Measurements from ENCODE around the gene GNB2. TPM values are rescaled to one million over a fixed set of nuclear protein-coding genes. Genes with fewer than 3 reads are reported as not detected.

The GNB2 gene
- total RNA-seq, 2 donors from 2014 or later, result 176 to 255 TPM

DNA sequence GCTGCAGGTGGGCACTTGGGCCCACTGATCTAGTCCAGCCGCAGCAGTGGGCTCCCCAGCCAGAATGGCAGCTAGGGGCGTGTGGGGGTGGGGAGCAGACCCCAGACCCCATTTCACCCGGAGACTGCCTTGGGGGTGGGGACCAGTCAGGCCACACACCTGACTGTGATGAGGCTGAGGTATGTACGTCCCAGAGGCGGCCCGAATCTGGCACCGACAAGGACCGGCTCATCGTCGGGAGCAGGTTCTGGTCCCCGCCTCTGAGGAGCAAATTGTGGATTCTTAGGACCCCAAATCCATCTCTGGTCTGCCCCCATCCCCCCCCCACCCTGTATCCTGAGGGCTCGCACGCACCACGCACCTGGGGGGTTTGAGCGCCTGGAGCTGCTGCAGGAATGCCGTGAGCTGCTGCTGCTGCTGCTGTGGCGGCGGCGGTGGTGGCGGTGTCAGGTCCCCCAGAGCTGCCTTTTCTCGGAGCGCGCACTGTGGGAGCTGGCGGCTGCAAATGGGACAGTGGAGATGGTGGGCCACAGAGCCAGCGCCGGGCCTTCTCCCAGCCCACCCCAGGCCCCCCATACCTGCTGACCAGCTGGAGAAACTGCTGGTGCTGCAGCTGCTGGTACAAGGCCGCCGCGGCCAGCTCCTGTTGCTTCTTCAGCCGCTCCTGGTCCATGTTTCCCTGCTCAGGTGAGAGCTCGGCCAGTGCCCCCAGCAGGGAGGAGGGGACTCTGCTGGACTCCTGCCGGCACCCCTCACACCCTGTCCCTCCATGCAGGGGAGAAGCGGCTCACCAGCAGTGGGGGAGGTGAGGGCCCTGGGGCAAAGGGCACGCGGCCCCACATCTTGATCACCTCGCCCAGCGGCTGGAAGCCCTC is 10.4 kb downstream of the GNB2 start:
- Histone ChIP-seq H3K4me1 (ENCODE audit: control insufficient read depth in 1 of 2, low read depth in 2 of 2) (no peaks in the 10 kb centered on the region), H3K27me3 (replicated peaks; ENCODE audit: insufficient read depth) (no peaks in the 10 kb centered on the region), H3K4me3 (no peak overlapping the region), H3K9me3 (no peaks in the 10 kb centered on the region), H3K27ac (no peak overlapping the region), H3K36me3 (peaks cover 82% of the 10 kb centered on the region)
- no peak for TF ChIP-seq CTCF (IDR thresholded peaks at IDR 0.05)
- no peak for ATAC-seq (ENCODE audit: insufficient number of reproducible peaks, low FRiP score, low read depth)
- DNase-seq (ENCODE audit: low spot score), result no peak

DNA sequence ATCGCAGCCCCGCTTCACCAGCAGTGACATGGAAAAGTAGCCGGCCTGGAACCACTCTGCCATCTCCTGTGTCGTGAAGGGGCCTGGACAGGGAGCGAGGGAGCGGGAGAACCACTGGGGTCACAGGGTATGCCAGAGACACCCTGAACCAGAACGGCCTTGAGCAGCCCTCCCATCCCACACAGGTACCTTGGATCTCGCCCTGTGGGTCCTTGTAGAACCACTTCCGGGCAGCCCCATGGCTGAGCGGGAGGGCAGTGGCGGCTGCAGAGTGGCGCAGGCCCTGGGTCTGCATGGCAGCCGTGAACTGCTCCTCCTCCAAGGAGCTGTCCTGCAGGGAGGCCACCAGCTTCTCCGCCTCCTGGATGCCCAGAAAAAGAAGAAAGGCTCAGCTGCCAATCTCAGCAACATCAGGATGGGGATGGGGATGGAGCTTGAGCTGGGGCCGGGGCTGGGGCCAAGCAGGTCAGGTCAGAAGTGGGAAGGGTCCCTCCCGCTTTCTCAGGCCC is 11.0 kb downstream of the GNB2 start:
- Histone ChIP-seq H3K27me3 (replicated peaks; ENCODE audit: insufficient read depth) (no peaks in the 10 kb centered on the region), H3K4me3 (no peak overlapping the region), H3K9me3 (no peaks in the 10 kb centered on the region), H3K4me1 (ENCODE audit: control insufficient read depth in 1 of 2, low read depth in 2 of 2) (peaks cover 0 to 5% of the 10 kb centered on the region in 2 donors), H3K36me3 (peaks cover 76% of the 10 kb centered on the region), H3K27ac (no peak overlapping the region)
- TF ChIP-seq CTCF (IDR thresholded peaks at IDR 0.05), result no peak
- ATAC-seq (ENCODE audit: insufficient number of reproducible peaks, low FRiP score, low read depth), result no peak
- no peak for DNase-seq (ENCODE audit: low spot score)

DNA sequence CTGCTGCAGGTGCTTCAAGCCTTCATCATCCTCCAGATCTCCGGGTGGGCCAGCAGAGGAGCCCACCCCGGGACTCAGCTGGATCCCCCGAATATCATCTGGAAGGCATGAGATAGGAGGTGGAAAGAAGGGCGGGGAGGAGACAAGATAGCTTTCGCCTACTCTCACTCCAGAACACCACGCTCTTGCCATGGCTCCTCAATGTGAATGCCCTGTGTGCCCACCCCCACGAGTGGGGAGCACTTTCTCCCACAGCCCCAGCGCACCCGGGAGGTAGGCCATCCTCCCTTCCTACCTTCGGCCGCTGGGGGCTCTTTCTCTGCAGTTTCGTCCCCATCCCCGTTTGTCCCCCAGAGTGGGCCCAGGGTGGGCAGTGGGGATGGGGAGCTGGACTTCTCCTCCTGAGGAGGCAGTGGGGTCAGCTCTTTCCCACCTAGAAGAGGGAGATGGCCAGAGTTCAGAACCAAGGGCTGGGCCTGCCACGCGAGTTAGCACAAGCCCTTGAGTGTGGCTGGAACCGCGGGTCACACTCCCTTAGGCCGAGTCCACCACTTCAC is 11.6 kb downstream of the GNB2 start:
- ATAC-seq (ENCODE audit: insufficient number of reproducible peaks, low FRiP score, low read depth) (no peak), DNase-seq (ENCODE audit: low spot score) (no peak)
- Histone ChIP-seq H3K36me3 (peaks cover 73% of the 10 kb centered on the region), H3K4me1 (ENCODE audit: control insufficient read depth in 1 of 2, low read depth in 2 of 2) (peaks cover 0 to 10% of the 10 kb centered on the region in 2 donors), H3K27ac (no peak overlapping the region), H3K9me3 (no peaks in the 10 kb centered on the region), H3K4me3 (no peak overlapping the region), H3K27me3 (replicated peaks; ENCODE audit: insufficient read depth) (no peaks in the 10 kb centered on the region)
- no peak for TF ChIP-seq CTCF (IDR thresholded peaks at IDR 0.05)

DNA sequence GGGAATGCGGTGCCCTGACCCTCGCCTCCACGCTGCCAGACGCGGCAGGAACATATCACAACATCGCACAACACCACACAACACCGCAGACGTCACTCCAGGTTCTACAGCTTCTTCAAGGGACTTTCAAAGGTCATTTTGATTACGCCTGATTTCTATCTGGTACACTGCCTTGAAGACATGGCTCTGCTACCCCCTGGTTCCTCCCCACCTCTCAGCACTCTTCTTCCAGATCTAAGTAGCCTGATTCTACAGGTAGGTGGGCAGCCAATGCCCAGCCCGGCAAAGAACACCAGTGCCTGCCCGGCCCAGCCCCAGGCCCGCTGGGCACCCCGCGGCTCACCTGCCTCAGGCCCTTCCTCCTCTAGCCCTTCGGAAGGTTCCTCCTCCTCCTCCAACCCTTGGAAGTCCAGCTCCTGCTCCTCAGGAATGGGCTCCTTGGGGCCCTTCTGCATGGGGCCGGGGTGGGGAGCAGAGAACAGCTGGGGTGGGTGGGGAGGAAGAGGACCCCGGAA is 12.1 kb downstream of the GNB2 start:
- Histone ChIP-seq H3K27ac (no peak overlapping the region), H3K27me3 (replicated peaks; ENCODE audit: insufficient read depth) (no peaks in the 10 kb centered on the region), H3K36me3 (peaks cover 68% of the 10 kb centered on the region), H3K4me3 (no peak overlapping the region), H3K4me1 (ENCODE audit: control insufficient read depth in 1 of 2, low read depth in 2 of 2) (peaks cover under 1 to 16% of the 10 kb centered on the region in 2 donors), H3K9me3 (no peaks in the 10 kb centered on the region)
- ATAC-seq (ENCODE audit: insufficient number of reproducible peaks, low FRiP score, low read depth) (no peak), DNase-seq (ENCODE audit: low spot score) (no peak)
- no peak for TF ChIP-seq CTCF (IDR thresholded peaks at IDR 0.05)

DNA sequence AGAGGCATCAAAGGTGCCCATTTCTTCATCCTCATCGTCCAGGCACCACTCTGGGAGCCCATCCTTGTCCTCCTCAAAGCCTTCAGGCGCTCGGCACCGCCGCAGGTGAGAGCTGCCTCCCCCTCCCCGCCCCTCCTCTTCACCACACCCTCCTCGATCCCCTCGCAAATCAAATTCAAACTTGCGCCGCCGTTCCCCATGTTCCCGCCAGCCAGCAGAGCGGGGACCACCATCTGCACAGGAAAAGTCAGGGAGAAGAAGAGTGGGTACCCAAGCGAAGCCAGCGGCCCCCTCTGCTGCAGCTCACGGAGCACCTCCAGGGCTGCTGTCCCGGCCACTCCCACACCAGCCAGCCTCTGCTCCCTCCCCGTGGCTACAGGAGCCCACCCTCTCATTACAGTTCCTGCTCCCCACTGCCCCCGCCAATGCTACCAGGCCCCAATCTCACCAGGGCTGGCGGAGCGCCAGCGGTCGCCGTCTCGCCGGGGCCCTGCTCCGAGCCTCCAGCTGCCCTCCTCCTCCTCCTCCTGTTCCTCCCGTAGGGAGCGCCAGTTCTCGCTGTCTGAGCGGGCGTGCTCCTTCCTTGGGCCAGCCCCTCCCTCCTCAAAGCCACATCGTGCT is 12.8 kb downstream of the GNB2 start:
- ATAC-seq (ENCODE audit: insufficient number of reproducible peaks, low FRiP score, low read depth), result no peak
- DNase-seq (ENCODE audit: low spot score), result no peak
- Histone ChIP-seq H3K4me1 (ENCODE audit: control insufficient read depth in 1 of 2, low read depth in 2 of 2) (peaks cover 7 to 22% of the 10 kb centered on the region in 2 donors), H3K27ac (no peak overlapping the region), H3K4me3 (no peak overlapping the region), H3K9me3 (no peaks in the 10 kb centered on the region), H3K27me3 (replicated peaks; ENCODE audit: insufficient read depth) (no peaks in the 10 kb centered on the region), H3K36me3 (peaks cover 67% of the 10 kb centered on the region)
- TF ChIP-seq CTCF (IDR thresholded peaks at IDR 0.05), result no peak
